Urinary bladder (tissue), 4 donors: ENCODE measurements around the gene PRIM2. TPM values are rescaled to one million over a fixed set of nuclear protein-coding genes. Genes with fewer than 3 reads are reported as not detected.
"Not testable (repeated sequence)": the region's sequence is repeated elsewhere in the genome, so short reads cannot be mapped to it uniquely, and the experiment has no call there.

Source experiments
- DNase-seq: peaks from one replicate; pipeline ENCODE4 v3.0.0-alpha.2; 2015; ENCODE audit errors: extremely low spot score
- H3K27ac ChIP-seq: one replicate; pipeline ENCODE4 v1.5.1; 2013; ENCODE audit warnings: low read depth, mild to moderate bottlenecking, moderate library complexity
- H3K36me3 ChIP-seq: one replicate; pipeline ENCODE4 v1.6.1; 2013; ENCODE audit warnings: mild to moderate bottlenecking, moderate library complexity; ENCODE audit not compliant: insufficient read depth
- H3K4me1 ChIP-seq: one replicate; pipeline ENCODE4 v1.6.1; 2013; ENCODE audit warnings: mild to moderate bottlenecking, moderate library complexity; ENCODE audit not compliant: insufficient read depth
- H3K4me3 ChIP-seq: one replicate; pipeline ENCODE4 v1.5.1; 2013; ENCODE audit warnings: low read depth, low read length
- WGBS: extraction: QIAGEN DNeasy Blood & Tissue Kit; methylation state at CpG from one replicate; pipeline ENCODE4 v1.1.7; 2013; 5-methylcytosine and 5-hydroxymethylcytosine counted together
- polyA plus RNA-seq: library from polyadenylated mRNA; stranded (reverse); fragments of 200-250 nt; gene quantifications from one replicate; pipeline ENCODE4 v1.2.3, GENCODE V29; 2013
- total RNA-seq: library from RNA; depleted of rRNA; stranded (reverse); fragments of >200 nt; gene quantifications from one replicate; pipeline ENCODE4 v1.2.3, GENCODE V29; 2014
- donor health status: healthy with polysubstance abuse.
- donor health status: healthy.

The PRIM2 gene
- total and polyA plus RNA-seq, 2 donors, result 6.9 to 42.7 TPM

- DNase-seq, result no peak
- Histone ChIP-seq H3K4me1 (no peaks in the 10 kb centered on the region), H3K4me3 (no peak overlapping the region), H3K36me3 (no peaks in the 10 kb centered on the region), H3K27ac (no peak overlapping the region)
- 38% methylated on average over 2 of the region's 2 CpGs for WGBS
Measured at GRCh38 chr6:57298741-57299140, 18.7 kb upstream of the PRIM2 start.

DNA sequence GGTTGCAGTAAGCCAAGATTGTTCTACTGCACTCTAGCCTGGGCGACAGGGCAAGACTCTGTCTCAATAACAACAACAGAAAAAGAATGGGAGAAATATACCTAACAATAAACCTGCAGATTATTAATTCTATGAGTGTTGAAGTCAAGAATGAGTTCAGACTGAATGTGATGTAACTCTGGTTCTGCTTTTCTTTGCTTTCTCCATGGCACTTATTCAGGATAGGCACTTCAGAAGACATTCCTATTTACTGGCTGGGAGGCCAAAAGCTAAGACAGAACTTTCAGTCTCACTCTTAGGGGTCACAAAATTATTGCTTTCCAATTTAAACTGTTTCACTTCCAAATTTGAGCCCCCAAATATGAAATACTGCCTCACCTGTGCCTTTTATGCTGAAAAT, 15.7 kb upstream of the PRIM2 start:
- no peak for DNase-seq
- no peak overlapping the region for H3K27ac ChIP-seq
- 62% methylated on average over 1 of the region's 1 CpG for WGBS
- no peaks in the 10 kb centered on the region for H3K36me3 ChIP-seq
- H3K4me3 ChIP-seq, result no peak overlapping the region
- H3K4me1 ChIP-seq, result no peaks in the 10 kb centered on the region

DNA sequence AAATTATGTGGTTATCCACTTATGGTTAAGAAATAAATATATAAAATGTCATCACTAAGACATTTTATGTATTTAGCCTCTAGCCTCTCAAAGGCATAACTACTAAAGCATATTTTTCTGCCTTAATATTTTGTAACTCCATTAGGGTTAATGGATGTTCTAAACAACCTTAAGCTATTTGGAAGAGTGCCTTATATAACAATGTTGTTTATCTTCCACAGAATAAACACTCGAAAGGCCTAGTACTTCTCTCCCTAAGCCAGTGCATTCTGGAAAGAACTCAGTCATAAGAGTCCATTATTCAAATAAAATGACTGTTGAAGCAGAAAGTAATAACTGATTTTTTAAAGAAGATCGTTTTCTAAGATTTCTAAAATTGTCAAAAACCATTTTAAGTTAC, 15.0 kb upstream of the PRIM2 start:
- Histone ChIP-seq H3K36me3 (no peaks in the 10 kb centered on the region), H3K4me3 (no peak overlapping the region), H3K27ac (no peak overlapping the region), H3K4me1 (no peaks in the 10 kb centered on the region)
- WGBS, result 27% methylated on average over 2 of the region's 2 CpGs
- no peak for DNase-seq

DNA sequence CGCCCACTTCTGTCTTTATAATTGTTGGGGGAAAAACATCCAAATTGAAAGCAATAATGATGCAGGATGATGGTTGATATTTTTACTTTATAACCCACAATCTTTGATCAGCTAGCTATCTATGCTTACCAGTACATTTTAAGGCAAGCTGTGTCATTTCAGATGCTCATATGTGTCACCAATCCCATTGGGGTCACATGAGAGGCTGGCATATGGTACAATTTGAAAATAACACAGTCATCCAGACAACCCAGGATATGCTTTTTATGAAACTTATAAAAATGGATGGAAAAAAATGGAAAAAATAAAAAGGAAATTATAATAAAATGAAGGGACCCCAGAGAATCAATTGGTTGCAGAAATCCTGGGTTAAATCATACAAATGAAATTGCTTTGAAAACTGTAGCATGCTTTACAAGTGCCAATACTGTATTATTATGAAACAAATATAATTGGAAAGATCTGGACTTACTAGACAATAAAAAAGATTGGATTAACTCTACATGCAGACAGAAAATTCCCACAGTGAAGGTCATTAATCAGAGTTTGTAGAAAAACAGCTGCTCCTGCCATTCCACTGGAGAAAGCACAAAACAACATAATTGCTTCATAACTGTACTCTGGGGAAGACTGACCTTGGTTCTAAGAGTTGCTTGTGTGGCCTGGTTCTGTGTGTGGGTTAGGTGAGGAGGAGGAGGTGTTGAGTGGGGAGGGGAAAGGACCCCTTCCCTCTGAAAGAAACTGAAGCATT, 13.3 kb upstream of the PRIM2 start:
- Histone ChIP-seq H3K27ac (no peak overlapping the region), H3K4me1 (no peaks in the 10 kb centered on the region), H3K4me3 (no peak overlapping the region), H3K36me3 (no peaks in the 10 kb centered on the region)
- DNase-seq, result no peak
- 85% methylated on average over 1 of the region's 1 CpG for WGBS

DNA sequence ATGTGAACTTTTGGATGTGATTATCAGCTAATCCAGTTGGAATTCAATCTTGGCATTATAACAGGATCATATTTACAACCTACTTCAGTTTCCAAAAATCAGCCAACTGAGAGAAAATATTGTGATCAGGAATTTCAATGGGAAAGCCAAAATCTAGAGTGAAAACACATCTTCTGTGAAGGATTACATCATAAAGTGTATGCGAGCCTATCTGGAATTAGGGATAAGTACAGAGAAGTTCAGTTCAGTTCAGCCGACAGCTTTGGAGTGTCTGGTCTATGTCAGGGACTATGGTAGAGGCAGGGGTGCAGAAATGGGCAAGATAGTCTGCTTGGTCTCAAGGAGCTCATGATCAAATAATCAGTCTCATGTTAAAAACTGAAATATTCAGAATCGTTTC, 12.3 kb upstream of the PRIM2 start:
- Histone ChIP-seq H3K4me1 (no peaks in the 10 kb centered on the region), H3K27ac (peak overlapping the region; percentile 56), H3K4me3 (no peak overlapping the region), H3K36me3 (no peaks in the 10 kb centered on the region)
- 28% methylated on average over 3 of the region's 3 CpGs for WGBS
- no peak for DNase-seq

- no peaks in the 10 kb centered on the region for H3K36me3 ChIP-seq
- WGBS, result 32% methylated on average over 2 of the region's 2 CpGs
- peak overlapping the region; percentile 56 for H3K27ac ChIP-seq
- no peak for DNase-seq
- no peaks in the 10 kb centered on the region for H3K4me1 ChIP-seq
- no peak overlapping the region for H3K4me3 ChIP-seq
Measured at GRCh38 chr6:57305761-57306160, 11.7 kb upstream of the PRIM2 start.

- Histone ChIP-seq H3K4me1 (no peaks in the 10 kb centered on the region), H3K4me3 (no peak overlapping the region), H3K27ac (no peak overlapping the region), H3K36me3 (no peaks in the 10 kb centered on the region)
- WGBS, result 78% methylated on average over 5 of the region's 5 CpGs
- no peak for DNase-seq
Measured at GRCh38 chr6:57306273-57306672, 11.2 kb upstream of the PRIM2 start.

- Histone ChIP-seq H3K27ac (no peak overlapping the region), H3K4me3 (no peak overlapping the region)
- WGBS, result 91% methylated on average over 1 of the region's 1 CpG
Measured at GRCh38 chr6:57307850-57308249, 9.6 kb upstream of the PRIM2 start.

DNA sequence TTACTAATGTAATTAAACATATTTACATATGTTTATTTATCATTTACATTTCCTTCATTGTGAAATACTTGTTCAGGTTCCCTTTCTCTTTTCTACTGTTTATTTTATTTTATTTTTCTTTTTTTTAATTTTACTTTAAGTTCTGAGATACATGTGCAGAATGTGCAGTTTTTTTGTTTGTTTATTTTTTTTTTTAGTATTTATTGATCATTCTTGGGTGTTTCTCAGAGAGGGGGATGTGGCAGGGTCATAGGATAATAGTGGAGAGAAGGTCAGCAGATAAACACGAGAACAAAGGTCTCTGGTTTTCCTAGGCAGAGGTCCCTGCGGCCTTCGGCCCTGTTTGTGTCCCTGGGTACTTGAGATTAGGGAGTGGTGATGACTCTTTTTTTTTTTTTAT, 8.7 kb upstream of the PRIM2 start:
- not testable (repeated sequence) for H3K36me3 ChIP-seq, H3K27ac ChIP-seq, H3K4me3 ChIP-seq, DNase-seq, H3K4me1 ChIP-seq
- 93% methylated on average over 2 of the region's 3 CpGs for WGBS

More at GRCh38 chr6:57307850-57308249, 9.6 kb upstream of the PRIM2 start:
- Histone ChIP-seq H3K4me1 (no peaks in the 10 kb centered on the region), H3K36me3 (no peaks in the 10 kb centered on the region)
- no peak for DNase-seq

- H3K4me1 ChIP-seq, H3K36me3 ChIP-seq, DNase-seq, H3K27ac ChIP-seq, H3K4me3 ChIP-seq: not testable (repeated sequence)
- WGBS, result 93% methylated on average over 21 of the region's 21 CpGs
Measured at GRCh38 chr6:57310095-57310816, 7.2 kb upstream of the PRIM2 start.

GRCh38 chr6:57310817-57311157, 6.6 kb upstream of the PRIM2 start:
- 95% methylated on average over 24 of the region's 24 CpGs for WGBS
- no peaks in the 10 kb centered on the region for H3K4me1 ChIP-seq
- H3K36me3 ChIP-seq, result no peaks in the 10 kb centered on the region
- no peak overlapping the region for H3K27ac ChIP-seq
- no peak for DNase-seq
- H3K4me3 ChIP-seq, result no peak overlapping the region

GRCh38 chr6:57311300-57312003, 6.0 kb upstream of the PRIM2 start:
- not testable (repeated sequence) for H3K4me3 ChIP-seq, H3K27ac ChIP-seq, DNase-seq, H3K4me1 ChIP-seq, H3K36me3 ChIP-seq
- 98% methylated on average over 44 of the region's 44 CpGs for WGBS

- no peak overlapping the region for H3K27ac ChIP-seq
- 82% methylated on average over 3 of the region's 3 CpGs for WGBS
- no peak for DNase-seq
- no peaks in the 10 kb centered on the region for H3K4me1 ChIP-seq
- H3K36me3 ChIP-seq, result no peaks in the 10 kb centered on the region
- H3K4me3 ChIP-seq, result no peak overlapping the region
Measured at GRCh38 chr6:57312004-57312345, 5.5 kb upstream of the PRIM2 start.

DNA sequence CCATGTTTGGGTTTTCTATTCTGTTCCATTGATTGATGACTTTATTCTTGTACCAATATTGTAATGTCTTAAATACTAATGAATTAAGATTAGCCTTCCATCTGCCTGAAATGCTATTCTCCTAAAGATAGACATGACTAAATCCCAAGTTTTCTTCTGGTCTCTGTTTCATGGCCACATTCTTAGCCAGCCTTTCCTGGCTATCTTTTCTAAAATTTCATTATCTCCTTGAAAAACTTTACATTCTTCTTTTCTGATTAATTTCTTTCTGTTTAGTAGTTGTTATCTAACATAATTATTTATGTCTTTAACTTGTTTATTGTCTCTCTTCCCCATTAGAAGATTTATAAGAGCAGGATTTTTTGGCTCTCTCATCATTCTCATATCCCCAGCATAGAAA, 4.4 kb upstream of the PRIM2 start:
- H3K36me3 ChIP-seq, result no peaks in the 10 kb centered on the region
- H3K4me3 ChIP-seq, result no peak overlapping the region
- H3K4me1 ChIP-seq, result no peaks in the 10 kb centered on the region
- H3K27ac ChIP-seq, result peak overlapping the region; percentile 23
- no peak for DNase-seq
